Activated T-cell treated with anti-CD3 and anti-CD28 coated beads, Interleukin-2, amount 50 U/mL, for 72 hours (primary cell): Measurements from ENCODE around the gene TSHZ2. TPM values are rescaled to one million over a fixed set of nuclear protein-coding genes. Genes with fewer than 3 reads are reported as not detected.

Source experiments
- ATAC-seq, 2 donors: fragments of 150-1000 bp; cut with Tn5 transposase; replicated peaks in 1 of 2; 2 replicates each; pipeline ENCODE4 v1.10.0; 2021; ENCODE audit warnings: moderate library complexity in 2 of 2, mild to moderate bottlenecking in 1 of 2
- DNase-seq, 2 donors: peaks; one replicate each; pipeline ENCODE4 v3.0.0; 2021 to 2022; ENCODE audit warnings: mixed read lengths in 1 of 2
- H3K27ac Mint-ChIP-seq: one replicate; pipeline ENCODE4 v1.8.0; 2022; ENCODE audit warnings: mild to moderate bottlenecking, moderate library complexity, mixed read lengths
- H3K27me3 Mint-ChIP-seq: one replicate; pipeline ENCODE4 v1.8.0; 2022; ENCODE audit warnings: low read depth, mixed read lengths
- H3K36me3 Mint-ChIP-seq, 2 donors: one replicate each; pipeline ENCODE4 v1.8.0; 2022; ENCODE audit warnings: mixed read lengths in 2 of 2, mild to moderate bottlenecking in 1 of 2; ENCODE audit not compliant: insufficient read depth in 2 of 2
- H3K4me1 Mint-ChIP-seq: one replicate; pipeline ENCODE4 v1.8.0; 2022; ENCODE audit warnings: low read depth, mixed read lengths
- H3K4me3 Mint-ChIP-seq, 2 donors: one replicate each; pipeline ENCODE4 v1.8.0; 2022; ENCODE audit warnings: mild to moderate bottlenecking in 2 of 2, mixed read lengths in 2 of 2, moderate library complexity in 2 of 2
- H3K9me3 Mint-ChIP-seq, 2 donors: one replicate each; pipeline ENCODE4 v1.8.0; 2022; ENCODE audit warnings: mixed read lengths in 2 of 2
- total RNA-seq, 2 donors: library from RNA; stranded (reverse); gene quantifications; one replicate each; pipeline ENCODE4 v1.2.3, GENCODE V29; 2022

Gene TSHZ2
- total RNA-seq, 2 donors from 2014 or later, result 29.3 to 56.7 TPM

DNA sequence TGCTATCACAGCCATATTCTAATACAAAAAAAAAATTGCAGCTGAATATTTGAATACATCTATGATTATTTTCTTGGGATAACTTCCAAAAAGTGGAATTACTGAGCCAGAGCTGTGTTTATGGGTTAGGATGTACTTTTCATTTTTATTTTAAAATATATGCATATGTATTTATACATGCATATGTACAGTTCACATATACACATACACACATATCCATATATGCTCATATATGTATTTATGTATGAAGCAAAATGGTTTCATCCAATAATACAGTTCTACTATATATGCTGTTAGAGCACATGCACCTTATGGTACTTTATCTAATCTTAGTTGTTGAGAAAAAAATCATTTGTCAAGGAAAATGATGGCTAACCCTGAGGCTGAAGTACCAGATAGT lies 54.9 kb downstream of the TSHZ2 start:
- H3K4me1 Mint-ChIP-seq, result peaks cover 63% of the 10 kb centered on the region
- H3K4me3 Mint-ChIP-seq, result peak overlapping the region in 1 of 2 donors; percentile 16
- H3K27ac Mint-ChIP-seq, result peak overlapping the region; percentile 93

DNA sequence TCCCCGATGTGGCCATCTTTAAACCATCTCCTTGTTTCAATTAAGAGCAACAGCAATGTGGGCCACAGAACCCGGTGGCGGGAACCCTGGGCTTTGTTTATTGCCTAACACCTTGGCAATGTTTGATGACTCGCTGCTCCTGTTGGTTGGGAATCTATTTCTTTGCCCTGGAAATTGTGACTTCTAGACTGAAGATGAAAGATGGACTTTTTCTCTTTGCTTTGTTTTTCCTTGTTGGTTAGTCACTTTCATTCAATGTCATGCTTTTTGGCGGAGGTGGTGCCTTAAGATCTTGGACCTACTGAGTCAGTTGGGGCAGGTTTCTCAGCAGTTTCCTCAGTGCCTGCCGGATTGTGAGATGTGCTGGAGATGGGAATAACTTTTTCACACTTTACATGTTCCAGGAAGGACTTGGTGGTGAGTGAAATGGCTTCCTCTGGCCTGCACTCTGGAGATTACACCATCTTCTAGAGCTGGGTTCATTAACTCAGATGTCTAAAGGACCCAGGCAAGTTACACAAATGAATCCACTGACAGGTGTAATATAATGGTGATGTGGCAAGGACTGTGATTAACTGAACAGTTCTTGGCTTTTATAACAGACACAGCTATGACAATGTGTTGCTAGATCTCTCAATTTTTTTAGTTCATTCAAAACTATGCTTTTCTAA lies 56.3 kb downstream of the TSHZ2 start:
- peak overlapping the region; percentile 17 to 45 for H3K4me3 Mint-ChIP-seq
- peaks cover 49% of the 10 kb centered on the region for H3K4me1 Mint-ChIP-seq
- no peaks in the 10 kb centered on the region for H3K9me3 Mint-ChIP-seq
- peak overlapping the region; percentile 93 for H3K27ac Mint-ChIP-seq
- DNase-seq (peak; percentile 23 to 29), ATAC-seq (peak; percentile 55 to 60)
- H3K27me3 Mint-ChIP-seq, result no peaks in the 10 kb centered on the region
- peaks cover 0 to 7% of the 10 kb centered on the region in 2 donors for H3K36me3 Mint-ChIP-seq

More for the DNA sequence above, 54.9 kb downstream of the TSHZ2 start:
- Mint-ChIP-seq H3K36me3 (peaks cover 2 to 7% of the 10 kb centered on the region in 2 donors), H3K9me3 (no peaks in the 10 kb centered on the region), H3K27me3 (no peaks in the 10 kb centered on the region)
- ATAC-seq, result no peak
- DNase-seq, result no peak

DNA sequence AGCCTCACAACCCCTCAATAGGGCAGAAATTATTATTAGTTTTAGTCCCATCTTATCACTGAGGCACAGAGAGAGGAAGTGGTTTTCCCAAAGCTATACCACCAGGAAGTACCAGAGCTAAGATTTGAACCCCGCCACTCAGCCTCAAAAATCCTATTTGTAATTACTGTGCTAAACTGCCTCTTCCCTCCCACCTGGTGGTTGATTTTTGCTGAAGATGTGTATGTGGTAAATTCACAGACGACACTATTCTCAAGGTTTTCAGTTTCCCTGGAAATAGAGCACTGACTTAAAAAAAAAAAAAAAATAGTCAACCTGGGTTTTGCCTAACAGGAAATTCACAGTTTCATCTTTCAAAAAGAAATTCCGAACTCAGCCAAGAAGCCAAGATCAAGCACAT lies 57.9 kb downstream of the TSHZ2 start:
- H3K27ac Mint-ChIP-seq, result peak overlapping the region; percentile 82
- H3K27me3 Mint-ChIP-seq, result no peaks in the 10 kb centered on the region
- H3K9me3 Mint-ChIP-seq, result no peaks in the 10 kb centered on the region
- DNase-seq (no peak), ATAC-seq (no peak)
- peak overlapping the region; percentile 11 to 74 for H3K4me3 Mint-ChIP-seq
- H3K36me3 Mint-ChIP-seq, result peaks cover 0 to 7% of the 10 kb centered on the region in 2 donors
- peaks cover 55% of the 10 kb centered on the region for H3K4me1 Mint-ChIP-seq

DNA sequence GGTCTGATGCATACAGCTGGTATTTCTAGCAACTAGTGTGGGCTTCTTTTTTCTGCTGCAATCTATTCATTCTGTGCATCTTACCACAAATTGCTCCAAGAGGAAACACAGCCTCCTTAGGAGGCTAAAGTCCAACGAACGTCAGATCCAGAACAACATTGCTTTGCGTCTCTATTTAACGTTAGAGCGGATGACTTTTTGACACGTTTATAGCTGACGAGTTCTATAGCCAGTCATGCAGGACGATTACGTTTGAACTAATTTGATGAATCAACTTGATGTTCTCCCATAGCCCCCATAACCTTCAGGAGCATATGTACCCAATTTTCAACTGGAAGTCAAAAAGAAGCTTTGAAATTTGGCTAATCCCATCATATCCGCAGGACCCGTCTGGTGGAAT lies 59.9 kb downstream of the TSHZ2 start:
- Mint-ChIP-seq H3K36me3 (peaks cover 0 to 7% of the 10 kb centered on the region in 2 donors), H3K4me1 (peaks cover 53% of the 10 kb centered on the region), H3K27me3 (no peaks in the 10 kb centered on the region), H3K27ac (no peak overlapping the region), H3K4me3 (no peak overlapping the region), H3K9me3 (no peaks in the 10 kb centered on the region)
- ATAC-seq (no peak), DNase-seq (no peak)

DNA sequence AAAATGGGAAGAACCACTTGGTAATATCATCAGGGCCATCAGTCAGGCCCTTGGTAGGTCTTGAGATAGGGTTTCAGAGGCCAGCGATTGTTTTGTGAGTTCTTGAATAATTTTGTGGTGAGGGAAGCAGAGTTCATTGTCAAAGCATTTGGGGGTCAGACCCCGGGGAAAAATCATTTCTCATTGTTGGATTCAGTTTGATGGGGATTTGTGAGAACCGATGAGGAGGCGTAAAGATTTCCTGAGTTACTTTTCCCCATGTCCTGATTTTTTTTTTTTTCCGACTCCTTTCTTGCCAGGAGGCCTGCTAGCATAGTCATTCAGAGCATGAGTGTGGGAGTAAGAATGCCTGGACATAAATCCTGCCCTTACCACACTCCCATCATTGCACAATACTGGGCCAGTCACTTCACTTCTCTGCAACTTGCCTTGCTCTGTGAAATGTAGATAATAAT lies 60.3 kb downstream of the TSHZ2 start:
- H3K4me1 Mint-ChIP-seq, result peaks cover 49% of the 10 kb centered on the region
- H3K36me3 Mint-ChIP-seq, result peaks cover 0 to 5% of the 10 kb centered on the region in 2 donors
- no peak overlapping the region for H3K27ac Mint-ChIP-seq

DNA sequence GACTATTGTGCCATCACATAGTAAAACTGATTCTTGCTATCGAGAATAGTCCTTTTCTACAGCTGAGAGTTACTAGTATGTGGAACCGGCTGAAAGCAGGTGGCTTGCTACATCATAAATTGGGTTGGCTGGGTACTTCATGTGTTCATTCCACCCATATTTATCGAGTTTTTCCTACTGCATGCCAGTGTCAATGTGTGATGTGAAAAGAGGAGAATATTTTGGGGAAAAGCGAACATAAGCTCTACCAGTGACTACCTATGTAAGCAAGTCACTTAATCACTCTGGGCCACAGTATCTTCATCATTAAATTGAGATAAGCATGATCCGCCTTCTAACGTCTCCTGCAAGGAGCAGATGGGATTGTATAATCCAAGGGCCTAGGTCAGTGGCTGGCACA lies 61.0 kb downstream of the TSHZ2 start:
- no peak overlapping the region for H3K4me3 Mint-ChIP-seq
- peaks cover 0 to 3% of the 10 kb centered on the region in 2 donors for H3K36me3 Mint-ChIP-seq
- peaks cover 42% of the 10 kb centered on the region for H3K4me1 Mint-ChIP-seq
- H3K27ac Mint-ChIP-seq, result no peak overlapping the region
- no peak for ATAC-seq
- DNase-seq, result no peak
- no peaks in the 10 kb centered on the region for H3K9me3 Mint-ChIP-seq
- H3K27me3 Mint-ChIP-seq, result no peaks in the 10 kb centered on the region

More for the DNA sequence above, 60.3 kb downstream of the TSHZ2 start:
- no peak overlapping the region for H3K4me3 Mint-ChIP-seq
- no peaks in the 10 kb centered on the region for H3K27me3 Mint-ChIP-seq
- no peaks in the 10 kb centered on the region for H3K9me3 Mint-ChIP-seq
- DNase-seq (no peak), ATAC-seq (no peak)

DNA sequence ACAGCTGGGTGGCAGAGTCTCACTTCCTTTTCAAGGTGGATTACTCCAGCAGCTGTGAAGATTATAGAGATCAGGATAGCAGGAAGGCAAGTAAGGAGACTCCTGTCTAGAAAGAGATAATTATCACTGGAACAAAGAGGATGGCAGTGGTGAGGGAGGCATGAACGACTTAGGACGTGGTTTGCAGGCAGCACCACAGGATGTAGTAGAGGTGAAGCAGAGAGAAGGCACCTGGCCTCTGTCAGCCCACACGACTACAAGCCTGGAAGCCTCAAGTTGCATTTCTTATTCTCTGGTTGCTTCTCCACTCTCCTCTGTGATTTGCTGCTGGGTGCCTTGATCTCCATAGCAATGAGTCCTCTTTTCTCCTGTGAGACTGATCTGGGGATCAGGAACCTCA lies 62.7 kb downstream of the TSHZ2 start:
- DNase-seq (peak in 1 of 2 donors; percentile 19), ATAC-seq (peak; percentile 50 to 85)
- no peaks in the 10 kb centered on the region for H3K9me3 Mint-ChIP-seq
- no peaks in the 10 kb centered on the region for H3K27me3 Mint-ChIP-seq
- peaks cover 3 to 5% of the 10 kb centered on the region in 2 donors for H3K36me3 Mint-ChIP-seq
- H3K27ac Mint-ChIP-seq, result peak overlapping the region; percentile 59
- peaks cover 34% of the 10 kb centered on the region for H3K4me1 Mint-ChIP-seq
- H3K4me3 Mint-ChIP-seq, result peak overlapping the region in 1 of 2 donors; percentile 61

DNA sequence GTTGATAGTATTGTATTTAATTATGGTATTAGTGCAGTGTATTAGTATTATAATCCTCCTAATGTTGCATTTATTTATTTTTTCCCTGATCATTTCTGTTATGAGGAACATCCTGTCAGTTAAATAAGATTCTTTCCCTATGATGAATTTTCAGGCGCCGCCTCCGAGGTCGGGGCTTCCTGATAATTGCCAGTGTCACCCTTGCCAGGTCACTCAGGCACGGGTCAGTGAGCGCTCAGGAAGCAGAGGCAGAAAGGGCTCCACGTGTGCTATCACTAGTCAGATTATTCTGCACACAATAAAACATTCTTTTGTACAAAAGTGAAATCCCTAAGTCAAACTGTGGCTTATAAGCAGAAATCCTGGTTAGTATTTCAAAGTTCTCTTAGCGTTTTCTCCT lies 64.8 kb downstream of the TSHZ2 start:
- Mint-ChIP-seq H3K36me3 (peaks cover 3 to 5% of the 10 kb centered on the region in 2 donors), H3K4me3 (no peak overlapping the region), H3K27me3 (no peaks in the 10 kb centered on the region), H3K4me1 (peaks cover 20% of the 10 kb centered on the region), H3K27ac (no peak overlapping the region), H3K9me3 (no peaks in the 10 kb centered on the region)
- DNase-seq, result no peak
- no peak for ATAC-seq

DNA sequence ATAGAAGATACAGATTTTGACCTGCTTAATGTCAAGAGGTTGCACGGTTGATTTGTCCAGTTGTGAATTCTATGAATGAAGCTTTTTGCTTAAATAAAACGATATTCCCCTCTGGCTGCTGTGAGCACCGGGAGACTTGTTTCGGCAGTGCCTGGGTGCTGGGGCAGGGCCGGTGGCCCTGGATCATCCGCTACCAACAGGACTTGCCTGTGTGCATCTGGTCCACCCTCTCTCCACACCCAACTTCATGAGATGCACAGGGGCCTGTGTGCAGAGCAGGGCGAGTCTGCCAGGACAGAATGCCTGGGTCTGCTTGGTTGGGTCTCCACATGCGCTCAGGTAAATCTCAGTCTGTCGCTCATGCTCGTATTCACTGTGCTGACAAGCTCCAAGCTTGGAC lies 65.5 kb downstream of the TSHZ2 start:
- Mint-ChIP-seq H3K4me3 (no peak overlapping the region), H3K9me3 (no peaks in the 10 kb centered on the region), H3K4me1 (peaks cover 20% of the 10 kb centered on the region), H3K27ac (no peak overlapping the region), H3K36me3 (peaks cover 3 to 5% of the 10 kb centered on the region in 2 donors), H3K27me3 (no peaks in the 10 kb centered on the region)
- ATAC-seq (no peak), DNase-seq (no peak)

DNA sequence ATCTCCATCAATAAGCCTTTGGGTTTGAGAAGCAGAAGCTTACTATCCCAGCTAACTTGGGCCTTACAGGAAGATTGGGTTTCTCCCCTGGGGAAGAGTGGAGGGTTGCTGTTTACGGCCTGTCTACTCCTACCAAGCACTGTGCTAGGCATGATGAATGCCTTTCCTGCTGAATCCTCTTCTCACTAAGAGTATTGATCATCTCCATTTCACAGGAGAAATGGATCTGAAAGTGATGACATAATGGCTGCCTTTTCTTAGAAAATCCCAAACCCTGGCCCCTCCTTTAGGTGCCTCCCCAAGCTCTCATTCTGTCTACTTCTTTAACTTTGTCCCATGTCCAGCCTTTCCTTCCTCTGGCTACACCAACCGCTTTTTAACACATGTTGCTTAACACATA lies 66.1 kb downstream of the TSHZ2 start:
- no peak for ATAC-seq
- Mint-ChIP-seq H3K36me3 (peaks cover 3 to 5% of the 10 kb centered on the region in 2 donors), H3K27ac (no peak overlapping the region), H3K27me3 (no peaks in the 10 kb centered on the region), H3K4me3 (no peak overlapping the region), H3K4me1 (peaks cover 20% of the 10 kb centered on the region), H3K9me3 (no peaks in the 10 kb centered on the region)
- no peak for DNase-seq

DNA sequence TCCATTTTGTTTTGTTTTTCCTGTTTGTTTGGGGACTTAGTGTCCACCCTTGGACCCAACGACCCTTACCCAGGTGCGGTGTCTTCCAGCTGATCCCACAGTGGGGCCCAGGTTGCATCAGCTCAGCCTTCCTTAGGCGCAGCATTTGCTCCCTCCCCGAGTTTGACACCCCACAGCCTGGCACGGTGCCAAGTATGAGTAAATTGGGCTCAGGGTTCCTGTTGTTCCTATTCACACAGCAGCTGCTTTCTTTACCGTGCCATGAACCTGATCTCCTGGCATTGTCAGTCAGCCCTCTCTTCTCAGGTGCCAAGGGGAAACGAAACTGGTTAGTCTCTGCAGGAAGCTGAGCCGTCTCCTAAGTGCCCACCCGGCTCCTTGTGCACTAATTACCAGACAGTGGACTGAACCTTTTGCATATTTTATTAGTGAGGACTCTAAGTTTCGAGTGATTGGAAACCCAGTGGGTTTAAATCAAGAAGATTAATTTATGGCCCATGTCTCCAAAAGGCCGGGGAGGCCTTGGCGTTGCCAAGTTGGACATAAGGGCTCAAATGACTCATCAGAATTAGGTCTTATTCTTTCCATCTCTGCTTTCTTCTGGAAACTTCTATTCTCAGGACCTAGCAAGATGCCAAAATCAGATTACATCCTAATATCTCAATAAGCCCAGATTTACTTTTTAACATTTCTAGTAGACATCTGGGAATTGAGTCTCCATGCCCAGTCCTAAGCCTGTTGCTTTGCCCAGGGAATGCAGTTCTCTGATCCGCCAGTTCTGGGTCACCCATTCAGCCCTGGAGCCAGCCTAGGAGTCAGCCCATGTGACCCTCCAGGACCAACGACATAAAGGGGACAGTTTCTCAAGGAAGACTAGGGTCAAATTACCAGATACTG lies 68.8 kb downstream of the TSHZ2 start:
- no peaks in the 10 kb centered on the region for H3K27me3 Mint-ChIP-seq
- H3K36me3 Mint-ChIP-seq, result peaks cover 4 to 5% of the 10 kb centered on the region in 2 donors
- no peak overlapping the region for H3K4me3 Mint-ChIP-seq
- peaks cover 5% of the 10 kb centered on the region for H3K4me1 Mint-ChIP-seq
- H3K9me3 Mint-ChIP-seq, result no peaks in the 10 kb centered on the region
- no peak overlapping the region for H3K27ac Mint-ChIP-seq
- ATAC-seq, result no peak
- no peak for DNase-seq

DNA sequence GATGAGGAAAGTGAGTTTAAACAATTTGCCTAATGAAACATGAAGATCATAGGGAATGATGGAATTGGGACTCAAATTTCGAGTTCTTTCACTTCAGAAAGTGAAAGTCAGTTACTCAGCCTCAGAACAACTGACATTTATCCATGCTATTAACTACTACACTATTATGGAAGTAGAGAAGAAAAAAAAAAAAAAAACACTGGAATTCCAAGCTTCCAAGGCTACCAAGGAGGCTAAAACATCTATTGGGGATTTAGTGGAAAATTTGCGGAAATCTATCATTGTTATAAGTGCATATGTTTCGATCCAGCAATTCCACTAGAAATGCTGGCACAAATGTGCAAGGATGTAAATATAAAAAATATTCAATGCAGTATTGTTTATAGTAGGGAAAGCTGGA lies 70.4 kb downstream of the TSHZ2 start:
- H3K4me3 Mint-ChIP-seq, result no peak overlapping the region
- no peak for DNase-seq
- H3K27me3 Mint-ChIP-seq, result no peaks in the 10 kb centered on the region
- no peak for ATAC-seq
- no peak overlapping the region for H3K27ac Mint-ChIP-seq
- H3K4me1 Mint-ChIP-seq, result peaks cover 5% of the 10 kb centered on the region
- peaks cover 5 to 6% of the 10 kb centered on the region in 2 donors for H3K36me3 Mint-ChIP-seq
- H3K9me3 Mint-ChIP-seq, result peaks cover 0 to 4% of the 10 kb centered on the region in 2 donors

DNA sequence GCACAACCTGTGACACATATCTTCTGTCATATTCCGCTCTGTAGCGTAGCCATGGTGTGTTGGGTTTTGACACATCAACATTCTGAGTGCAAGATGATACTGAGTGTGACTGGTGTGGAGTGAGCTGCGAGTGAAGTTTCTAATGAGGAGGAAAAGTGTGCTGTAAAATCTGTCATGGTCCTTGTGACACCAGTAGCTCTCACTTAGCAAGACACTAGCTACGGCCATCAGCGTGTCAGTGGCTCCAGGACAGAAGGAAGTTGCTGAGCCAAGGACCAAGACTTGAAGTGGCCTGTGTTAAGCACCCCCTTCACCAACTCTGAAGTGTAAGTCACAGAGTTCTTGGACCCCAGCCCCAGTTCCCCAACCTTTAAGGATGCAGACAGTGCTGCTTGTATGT lies 72.1 kb downstream of the TSHZ2 start:
- no peak for ATAC-seq
- peaks cover 8% of the 10 kb centered on the region for H3K4me1 Mint-ChIP-seq
- DNase-seq, result no peak
- H3K27ac Mint-ChIP-seq, result no peak overlapping the region
- no peak overlapping the region for H3K4me3 Mint-ChIP-seq
- peaks cover 2 to 4% of the 10 kb centered on the region in 2 donors for H3K9me3 Mint-ChIP-seq
- no peaks in the 10 kb centered on the region for H3K27me3 Mint-ChIP-seq
- peaks cover 5 to 6% of the 10 kb centered on the region in 2 donors for H3K36me3 Mint-ChIP-seq
